ENCODE measurements around the gene SLC26A1. TPM values are rescaled to one million over a fixed set of nuclear protein-coding genes. Genes with fewer than 3 reads are reported as not detected.

The SLC26A1 gene
- total RNA-seq, 4 donors from 2014 or later, result not detected

DNA sequence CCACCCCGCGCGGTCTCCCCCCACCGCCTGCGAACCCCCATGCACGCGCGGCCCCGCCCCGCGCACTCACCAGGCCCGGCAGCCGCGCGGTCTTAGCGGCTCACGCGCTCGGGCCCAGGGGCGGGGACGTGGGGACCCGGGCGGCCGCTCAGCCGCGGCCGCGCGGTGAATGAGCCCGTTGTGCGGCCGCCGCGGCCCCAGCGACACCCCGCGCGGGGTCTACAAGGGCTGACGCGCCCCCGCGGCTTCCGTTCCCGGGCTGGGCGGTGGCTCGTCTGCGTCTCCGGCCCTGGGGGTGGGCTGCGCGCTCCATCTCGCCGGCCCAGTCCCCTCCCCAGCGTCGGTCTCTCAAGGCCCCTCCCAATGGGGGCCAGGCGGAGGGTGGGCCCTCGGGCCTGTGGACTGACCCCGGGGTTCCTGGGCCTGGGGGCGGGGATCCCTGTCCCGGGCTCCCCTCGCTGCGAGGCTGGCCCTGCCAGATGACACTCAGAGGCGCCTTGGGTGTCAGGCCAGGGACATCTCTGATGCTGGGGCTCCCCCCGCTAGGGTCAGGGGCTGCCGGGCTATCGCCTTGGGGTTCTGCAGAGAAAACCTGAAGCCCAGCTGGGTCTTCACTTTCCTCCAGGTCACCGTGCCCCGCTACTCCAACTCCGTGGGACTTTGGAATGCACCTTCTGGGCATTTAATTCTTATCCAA, 4.3 kb upstream of the SLC26A1 start:
- Histone ChIP-seq H3K4me1 (peaks cover 15 to 42% (median 25%) of the 10 kb centered on the region in 3 donors), H3K9me3 (no peaks in the 10 kb centered on the region), H3K27ac (no peak overlapping the region), H3K27me3 (peaks cover 15 to 71% (median 21%) of the 10 kb centered on the region in 4 donors), H3K36me3 (no peaks in the 10 kb centered on the region), H3K4me3 (peak overlapping the region in 2 of 4 donors; percentile 43 to 64)
- TF ChIP-seq, protein P1, sequence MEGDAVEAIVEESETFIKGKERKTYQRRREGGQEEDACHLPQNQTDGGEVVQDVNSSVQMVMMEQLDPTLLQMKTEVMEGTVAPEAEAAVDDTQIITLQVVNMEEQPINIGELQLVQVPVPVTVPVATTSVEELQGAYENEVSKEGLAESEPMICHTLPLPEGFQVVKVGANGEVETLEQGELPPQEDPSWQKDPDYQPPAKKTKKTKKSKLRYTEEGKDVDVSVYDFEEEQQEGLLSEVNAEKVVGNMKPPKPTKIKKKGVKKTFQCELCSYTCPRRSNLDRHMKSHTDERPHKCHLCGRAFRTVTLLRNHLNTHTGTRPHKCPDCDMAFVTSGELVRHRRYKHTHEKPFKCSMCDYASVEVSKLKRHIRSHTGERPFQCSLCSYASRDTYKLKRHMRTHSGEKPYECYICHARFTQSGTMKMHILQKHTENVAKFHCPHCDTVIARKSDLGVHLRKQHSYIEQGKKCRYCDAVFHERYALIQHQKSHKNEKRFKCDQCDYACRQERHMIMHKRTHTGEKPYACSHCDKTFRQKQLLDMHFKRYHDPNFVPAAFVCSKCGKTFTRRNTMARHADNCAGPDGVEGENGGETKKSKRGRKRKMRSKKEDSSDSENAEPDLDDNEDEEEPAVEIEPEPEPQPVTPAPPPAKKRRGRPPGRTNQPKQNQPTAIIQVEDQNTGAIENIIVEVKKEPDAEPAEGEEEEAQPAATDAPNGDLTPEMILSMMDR (IDR thresholded peaks at IDR 0.05), result no peak
- TF ChIP-seq POLR2A (IDR thresholded peaks at IDR 0.05), result no peak
- WGBS, 2 donors, result 3% methylated on average over 23 of the region's 68 CpGs; no CpG with 5 or more reads in 1 of the 2 donors
- intact Hi-C loops (cut with DNase I), result no loop called here
- no peak for DNase-seq

DNA sequence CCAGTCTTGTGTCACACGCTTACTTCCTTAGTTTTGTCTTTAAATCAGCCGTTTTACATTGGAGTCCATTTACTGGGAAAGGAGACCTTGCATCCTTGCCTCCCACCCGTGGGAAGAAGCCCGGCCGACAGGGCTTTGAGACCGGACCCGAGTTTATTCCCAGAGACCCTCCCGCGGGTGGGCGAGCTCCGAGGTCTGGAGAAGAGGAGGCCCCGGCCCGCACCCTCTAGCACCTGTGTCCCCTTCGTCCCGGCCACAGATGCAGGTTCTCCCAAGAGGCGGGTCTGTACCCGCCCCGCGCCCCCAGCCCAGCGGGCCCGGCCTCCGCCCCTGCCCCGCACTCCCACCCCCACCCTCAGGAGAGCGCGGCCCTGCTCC, 3.8 kb upstream of the SLC26A1 start:
- Histone ChIP-seq H3K27me3 (peaks cover 10 to 66% (median 17%) of the 10 kb centered on the region in 4 donors), H3K27ac (no peak overlapping the region), H3K36me3 (peaks cover 0 to 1% (median 0%) of the 10 kb centered on the region in 3 donors), H3K9me3 (no peaks in the 10 kb centered on the region), H3K4me1 (peaks cover 16 to 42% (median 20%) of the 10 kb centered on the region in 3 donors), H3K4me3 (peak overlapping the region in 2 of 4 donors; percentile 43 to 64)
- intact Hi-C loops (cut with DNase I), result no loop called here
- 10 to 14% methylated on average over 2 to 11 of the region's 25 CpGs for WGBS, 2 donors
- DNase-seq, result no peak
- TF ChIP-seq, protein P1 (IDR thresholded peaks at IDR 0.05), result no peak
- no peak for TF ChIP-seq POLR2A (IDR thresholded peaks at IDR 0.05)

DNA sequence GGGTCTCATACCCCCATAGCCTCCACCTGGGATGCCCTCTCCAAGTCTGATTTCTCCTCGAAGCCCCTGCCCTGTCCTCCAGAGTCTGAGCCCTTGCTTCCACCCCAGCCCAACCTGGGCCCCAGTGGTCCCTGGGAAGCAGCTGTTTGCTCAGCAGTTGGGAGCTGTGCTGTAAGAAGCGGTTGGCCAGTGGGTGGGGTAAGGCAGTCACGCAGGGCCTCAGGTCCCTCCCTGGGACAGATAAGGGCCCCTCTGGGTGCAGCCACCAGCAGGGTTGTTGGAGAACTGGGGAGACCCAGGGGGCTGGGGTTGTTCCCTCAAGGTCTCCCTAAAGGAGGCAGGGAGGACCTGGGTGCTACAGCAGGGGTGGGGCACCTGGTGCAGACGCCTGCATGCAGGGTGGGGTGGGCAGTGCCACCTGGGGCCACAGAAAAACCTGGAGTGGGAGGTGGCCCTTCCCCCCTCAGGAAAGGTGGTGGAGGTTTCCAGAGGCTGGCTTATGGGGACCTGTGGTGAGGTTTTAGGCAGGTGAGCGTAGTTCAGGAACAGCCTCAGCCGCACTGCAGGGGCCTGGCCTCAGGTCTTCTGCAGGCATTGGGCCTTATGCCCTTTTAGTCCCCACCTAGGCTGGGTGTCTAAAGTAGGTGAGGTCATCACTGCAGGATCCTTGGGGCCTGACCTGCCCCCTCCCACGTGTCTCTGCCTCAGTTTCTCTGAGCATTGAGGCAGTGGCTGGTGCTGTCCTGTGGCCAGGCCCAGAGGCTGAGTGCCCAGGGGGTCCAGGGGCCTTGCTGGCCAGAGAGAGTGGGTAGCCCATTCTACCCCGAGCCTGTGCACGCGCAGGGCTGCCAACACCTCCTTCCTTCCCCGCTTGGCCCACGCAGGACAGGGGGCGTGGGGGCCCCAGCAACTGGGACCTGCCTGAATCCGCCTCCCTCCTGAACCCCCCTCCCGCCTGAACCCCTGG, 3.1 kb upstream of the SLC26A1 start:
- Histone ChIP-seq H3K4me3 (no peak overlapping the region), H3K27me3 (peaks cover 8 to 59% (median 11%) of the 10 kb centered on the region in 4 donors), H3K4me1 (peaks cover 16 to 40% (median 17%) of the 10 kb centered on the region in 3 donors), H3K36me3 (peaks cover 0 to 8% (median 0%) of the 10 kb centered on the region in 3 donors), H3K27ac (no peak overlapping the region), H3K9me3 (no peaks in the 10 kb centered on the region)
- intact Hi-C loops (cut with DNase I), result no loop called here
- TF ChIP-seq, protein P1 (IDR thresholded peaks at IDR 0.05), result no peak
- no peak for TF ChIP-seq POLR2A (IDR thresholded peaks at IDR 0.05)
- WGBS, 2 donors, result 56 to 71% methylated on average over 10 of the region's 15 CpGs
- no peak for DNase-seq

DNA sequence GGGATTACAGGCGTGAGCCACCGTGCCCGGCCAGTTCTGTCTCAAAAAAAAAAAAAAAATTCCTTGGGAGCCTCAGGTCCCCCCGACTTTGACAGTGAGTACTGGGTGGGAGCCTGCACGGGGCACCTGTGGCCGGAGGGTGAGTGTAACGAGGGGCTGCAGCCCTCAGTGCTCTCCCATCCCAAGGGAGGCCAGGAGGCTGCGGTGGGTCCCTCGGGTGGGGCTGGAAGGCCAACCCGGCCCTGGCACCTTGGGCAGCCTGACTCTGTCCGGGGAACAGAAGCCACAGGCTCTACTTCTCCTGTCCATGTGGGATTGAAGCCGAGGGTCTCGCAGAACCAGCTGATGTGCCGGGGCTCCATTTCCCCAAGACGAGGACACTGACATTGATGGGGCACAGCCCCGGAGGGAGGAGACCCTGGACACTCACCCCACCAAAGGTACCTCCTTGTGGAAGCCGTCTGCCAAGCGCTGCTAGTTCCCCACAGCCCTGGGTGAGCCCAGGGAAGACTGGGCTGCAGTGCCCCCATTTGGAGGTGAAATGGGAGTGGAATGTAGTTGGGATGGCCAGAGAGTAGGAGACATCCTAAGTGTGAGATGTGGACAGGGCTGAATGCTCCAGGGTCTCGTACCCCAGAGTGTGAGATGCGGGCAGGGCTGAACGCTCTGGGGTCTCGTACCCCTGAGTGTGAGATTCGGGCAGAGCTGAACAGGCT, 2.3 kb upstream of the SLC26A1 start:
- Histone ChIP-seq H3K27me3 (peaks cover 0 to 50% (median 9%) of the 10 kb centered on the region in 4 donors), H3K27ac (no peak overlapping the region), H3K9me3 (no peaks in the 10 kb centered on the region), H3K36me3 (peaks cover 0 to 16% (median 0%) of the 10 kb centered on the region in 3 donors), H3K4me1 (peaks cover 16 to 40% (median 17%) of the 10 kb centered on the region in 3 donors), H3K4me3 (no peak overlapping the region)
- whole genome bisulfite sequencing, 2 donors, result 81% methylated on average over 12 of the region's 23 CpGs; no CpG with 5 or more reads in 1 of the 2 donors
- TF ChIP-seq POLR2A (IDR thresholded peaks at IDR 0.05), result no peak
- TF ChIP-seq, protein P1 (IDR thresholded peaks at IDR 0.05), result no peak
- no peak for DNase-seq
- intact Hi-C loops (cut with DNase I), result no loop called here
